K562 (cell line): ENCODE measurements around the gene UBXN10. TPM values are rescaled to one million over a fixed set of nuclear protein-coding genes. Genes with fewer than 3 reads are reported as not detected.

Experiments
- AFF1 ChIP-seq, 2 experiments: fragments of 450-650 bp; IDR thresholded peaks; 2 replicates each; pipeline ENCODE4 v1.6.1; 2018; ENCODE audit warnings: mild to moderate bottlenecking in 2 of 2, low read depth in 1 of 2; ENCODE audit not compliant: partially characterized antibody in 2 of 2
- BRF1 ChIP-seq: IDR thresholded peaks from 3 replicates; pipeline ENCODE4 v1.6.1; 2011; ENCODE audit warnings: borderline replicate concordance, mild to moderate bottlenecking; ENCODE audit not compliant: insufficient read length; ENCODE audit errors: extremely low read depth
- CREB1 ChIP-seq, 2 experiments: sonication (generic) in 1 of 2; formaldehyde crosslinking in 1 of 2; IDR thresholded peaks; 2 replicates each; pipeline versions ENCODE4 v1.6.1 to v1.8.0; 2012 to 2022; ENCODE audit warnings: inconsistent platforms in 1 of 2, mild to moderate bottlenecking in 1 of 2, missing genetic modification reagents in 1 of 2, moderate library complexity in 1 of 2
- CREB3 ChIP-seq: fragments of 450-650 bp; conservative IDR thresholded peaks from 2 replicates; pipeline ENCODE4 v1.6.1; 2016; ENCODE audit warnings: missing genetic modification characterization, low read depth, mild to moderate bottlenecking, missing compliant biosample characterization, moderate library complexity
- DMBX1 ChIP-seq: fragments of 250-450 bp; sonication (Bioruptor Pico); IDR thresholded peaks from 2 replicates; pipeline ENCODE4 v1.8.0; 2022; ENCODE audit warnings: inconsistent platforms, mild to moderate bottlenecking, moderate library complexity, borderline replicate concordance
- HDAC1 ChIP-seq, 2 experiments: fragments of 450-650 bp; IDR thresholded peaks; 2 replicates each; pipeline ENCODE4 v1.6.1; 2016 to 2017; ENCODE audit warnings: inconsistent platforms in 1 of 2, mild to moderate bottlenecking in 1 of 2, moderate library complexity in 1 of 2
- JUND ChIP-seq, 2 experiments: IDR thresholded peaks; 2 replicates in 1 of 2; 3 replicates in 1 of 2; pipeline ENCODE4 v1.6.1; 2011; ENCODE audit warnings: borderline replicate concordance in 2 of 2, low read depth in 2 of 2, low read length in 2 of 2, improper control_type of control experiment in 1 of 2, missing biosample characterization in 1 of 2, missing genetic modification characterization in 1 of 2, missing genetic modification reagents in 1 of 2
- LARP7 ChIP-seq: fragments of 450-650 bp; IDR thresholded peaks from 2 replicates; pipeline ENCODE4 v1.6.1; 2016
- LEF1 ChIP-seq: fragments of 450-650 bp; IDR thresholded peaks from 2 replicates; pipeline ENCODE4 v1.6.1; 2016; ENCODE audit warnings: mild to moderate bottlenecking
- NR2C1 ChIP-seq, 2 experiments: fragments of 450-650 bp; IDR thresholded peaks; 2 replicates each; pipeline ENCODE4 v1.6.1; 2017; ENCODE audit warnings: mild to moderate bottlenecking in 2 of 2, antibody characterized with exemption in 1 of 2, inconsistent platforms in 1 of 2, missing compliant biosample characterization in 1 of 2, missing genetic modification characterization in 1 of 2
- RB1 ChIP-seq: fragments of 450-650 bp; IDR thresholded peaks from 2 replicates; pipeline ENCODE4 v1.6.1; 2017; ENCODE audit warnings: low read depth, mild to moderate bottlenecking
- SAFB ChIP-seq: fragments of 200-400 bp; formaldehyde crosslinking; IDR thresholded peaks from 2 replicates; pipeline ENCODE4 v1.6.1; 2017; ENCODE audit warnings: low read depth, low read length, borderline replicate concordance
- SMARCA4 ChIP-seq: fragments of 450-650 bp; IDR thresholded peaks from 2 replicates; pipeline ENCODE4 v1.6.1; 2016
- SOX6 ChIP-seq: fragments of 450-650 bp; IDR thresholded peaks from 2 replicates; pipeline ENCODE4 v1.6.1; 2014; ENCODE audit warnings: mild to moderate bottlenecking
- TGIF2 ChIP-seq: sonication (generic); formaldehyde crosslinking; IDR thresholded peaks from 2 replicates; pipeline ENCODE4 v1.8.1; 2022; ENCODE audit warnings: mild to moderate bottlenecking, missing genetic modification reagents, moderate library complexity
- polyA plus RNA-seq, 8 experiments: library from polyadenylated mRNA; depleted of rRNA in 4 of 8; stranded (reverse) in 5 of 8; unstranded in 3 of 8; fragments of >200 nt; fragmentation: Nextera tagmentation in 2 of 8; fragmentation: Illumina TruSeq in 1 of 8; extraction: Ambion mirVana in 2 of 8; extraction: Trizol in 1 of 8; gene quantifications; 2 replicates each; pipeline versions ENCODE4 v1.2.1 to v1.2.3, GENCODE V29; 2011 to 2014; ENCODE audit warnings: inconsistent platforms in 1 of 8, missing spikeins in 1 of 8
- total RNA-seq, 7 experiments: library from RNA; depleted of rRNA in 6 of 7; stranded (reverse); fragments of >200 nt in 6 of 7; fragmentation: Illumina TruSeq in 2 of 7; extraction: Trizol in 2 of 7; gene quantifications; 2 replicates each; pipeline versions ENCODE4 v1.2.1 to v1.2.3, GENCODE V29; 2011 to 2021; ENCODE audit warnings: low replicate concordance in 1 of 7

The UBXN10 gene
- total and polyA plus RNA-seq, 9 of the 15 experiments (the other 6 are each of a cell fraction or from before 2014, with no cell fraction given) = 10.7 to 17.7 (median 13.6) TPM

GRCh38 chr1:20188455-20188817, 2.5 kb downstream of the UBXN10 start (continued):
- TF ChIP-seq AFF1 (IDR thresholded peaks at IDR 0.05; ENCODE audit: low read depth in 1 of 2, partially characterized antibody in 2 of 2) (peak in 1 of 2 experiments; percentile 65), CREB3 (tag) (0 out of 2 replicates have a peak, but pooled peaks have one; percentile 38), NR2C1 (IDR thresholded peaks at IDR 0.05) (no peak), NR2C1 (tag; IDR thresholded peaks at IDR 0.05) (no peak), SAFB (no peak), LARP7 (no peak), SMARCA4 (0 out of 2 replicates have a peak, but pooled peaks have one; percentile 3), RB1 (no peak), SOX6 (peak; percentile 53; the same call in 1 of the 2 replicates), HDAC1 (IDR thresholded peaks at IDR 0.05) (0 out of 4 replicates have a peak, but pooled peaks of 1 of the 2 experiments have one; percentile 39), LEF1 (no peak), CREB1 (IDR thresholded peaks at IDR 0.05) (no peak), CREB1 (CRISPR knock-in tag; IDR thresholded peaks at IDR 0.05) (no peak), JUND (IDR thresholded peaks at IDR 0.05; ENCODE audit: borderline replicate concordance, low read depth, low read length) (no peak), JUND (tag; IDR thresholded peaks at IDR 0.05; ENCODE audit: borderline replicate concordance, low read depth, low read length) (peak; percentile 16; the same call in 1 of the 3 replicates), TGIF2 (CRISPR knock-in tag) (no peak), DMBX1 (CRISPR knock-in tag) (peak; percentile 28; the same call in 1 of the 2 replicates), BRF1 (no peak)
